SK-N-SH (cell line): ENCODE data around the gene PRICKLE4.

Experiments used
- EZH2phosphoT487 ChIP-seq: fragments of 200-600 bp; sonication (generic); IDR thresholded peaks from 2 replicates; pipeline ENCODE4 v1.6.1; 2017; ENCODE audit warnings: low read depth, mixed run types, mild to moderate bottlenecking, antibody characterized with exemption, moderate library complexity, borderline replicate concordance
- FOXJ3 ChIP-seq: sonication (generic); formaldehyde crosslinking; IDR thresholded peaks from 2 replicates; pipeline ENCODE4 v1.5.1; 2020; ENCODE audit warnings: mild to moderate bottlenecking, missing genetic modification reagents
- FOXM1 ChIP-seq: IDR thresholded peaks from 2 replicates; pipeline ENCODE4 v1.4.0; 2012; ENCODE audit warnings: low read depth, mild to moderate bottlenecking
- GABPA ChIP-seq: IDR thresholded peaks from 2 replicates; pipeline ENCODE4 v1.4.0; 2012; ENCODE audit warnings: low read depth, mild to moderate bottlenecking
- MXI1 ChIP-seq: IDR thresholded peaks from 2 replicates; pipeline ENCODE4 v1.6.1; 2012; ENCODE audit warnings: mild to moderate bottlenecking, low read depth, low read length, improper control_type of control experiment
- POLR2AphosphoS5 ChIP-seq: IDR thresholded peaks from 2 replicates; pipeline ENCODE4 v1.6.1; 2012; ENCODE audit warnings: low read depth, low read length
- RAD21 ChIP-seq: IDR thresholded peaks from 2 replicates; pipeline ENCODE4 v1.6.1; 2012; ENCODE audit warnings: mild to moderate bottlenecking, low read length
- RFX5 ChIP-seq: IDR thresholded peaks from 2 replicates; pipeline ENCODE4 v1.6.1; 2012; ENCODE audit warnings: mild to moderate bottlenecking, improper control_type of control experiment, low read length
- TAF1 ChIP-seq: IDR thresholded peaks from 2 replicates; pipeline ENCODE4 v1.6.1; 2012; ENCODE audit warnings: low read depth, mild to moderate bottlenecking, low read length, moderate library complexity, borderline replicate concordance
- YY1 ChIP-seq: IDR thresholded peaks from 2 replicates; pipeline ENCODE4 v1.4.0; 2012; ENCODE audit warnings: low read depth, mild to moderate bottlenecking
- TF ChIP-seq, protein P1 (sequence below): fragments of 200-600 bp; sonication (generic); IDR thresholded peaks from 2 replicates; pipeline ENCODE4 v1.6.1; 2017; ENCODE audit warnings: antibody characterized with exemption, mild to moderate bottlenecking, moderate library complexity
- TF ChIP-seq, protein P2 (sequence below): IDR thresholded peaks from 2 replicates; pipeline ENCODE4 v1.6.1; 2012; ENCODE audit warnings: mild to moderate bottlenecking, low read depth, low read length, moderate library complexity

DNA sequence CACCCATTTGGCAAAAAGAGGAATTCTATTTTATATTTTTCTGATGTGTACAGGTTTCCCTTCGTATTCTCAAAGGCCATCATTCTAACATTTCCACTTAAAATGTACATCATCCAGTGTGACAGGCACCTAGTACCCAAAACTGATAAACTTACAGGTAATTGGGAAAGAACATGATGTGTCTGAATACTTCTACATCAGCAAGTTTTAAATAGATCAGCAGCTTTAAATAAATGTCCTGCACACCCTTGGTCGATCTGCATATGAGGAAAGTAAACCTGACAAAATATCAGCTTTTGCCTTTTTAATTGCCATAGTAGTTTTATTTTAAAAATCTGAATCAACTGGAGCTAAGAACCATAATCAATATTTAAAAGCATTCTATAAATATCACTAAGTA is 33.4 kb downstream of the PRICKLE4 start:
- TF ChIP-seq, protein P1, sequence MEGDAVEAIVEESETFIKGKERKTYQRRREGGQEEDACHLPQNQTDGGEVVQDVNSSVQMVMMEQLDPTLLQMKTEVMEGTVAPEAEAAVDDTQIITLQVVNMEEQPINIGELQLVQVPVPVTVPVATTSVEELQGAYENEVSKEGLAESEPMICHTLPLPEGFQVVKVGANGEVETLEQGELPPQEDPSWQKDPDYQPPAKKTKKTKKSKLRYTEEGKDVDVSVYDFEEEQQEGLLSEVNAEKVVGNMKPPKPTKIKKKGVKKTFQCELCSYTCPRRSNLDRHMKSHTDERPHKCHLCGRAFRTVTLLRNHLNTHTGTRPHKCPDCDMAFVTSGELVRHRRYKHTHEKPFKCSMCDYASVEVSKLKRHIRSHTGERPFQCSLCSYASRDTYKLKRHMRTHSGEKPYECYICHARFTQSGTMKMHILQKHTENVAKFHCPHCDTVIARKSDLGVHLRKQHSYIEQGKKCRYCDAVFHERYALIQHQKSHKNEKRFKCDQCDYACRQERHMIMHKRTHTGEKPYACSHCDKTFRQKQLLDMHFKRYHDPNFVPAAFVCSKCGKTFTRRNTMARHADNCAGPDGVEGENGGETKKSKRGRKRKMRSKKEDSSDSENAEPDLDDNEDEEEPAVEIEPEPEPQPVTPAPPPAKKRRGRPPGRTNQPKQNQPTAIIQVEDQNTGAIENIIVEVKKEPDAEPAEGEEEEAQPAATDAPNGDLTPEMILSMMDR = no peak
- TF ChIP-seq POLR2AphosphoS5 (no peak), TAF1 (no peak), RFX5 (no peak), MXI1 (no peak), GABPA (no peak), RAD21 (no peak), FOXJ3 (CRISPR knock-in tag) (no peak), YY1 (no peak), EZH2phosphoT487 (no peak), FOXM1 (no peak)
- TF ChIP-seq, protein P2, sequence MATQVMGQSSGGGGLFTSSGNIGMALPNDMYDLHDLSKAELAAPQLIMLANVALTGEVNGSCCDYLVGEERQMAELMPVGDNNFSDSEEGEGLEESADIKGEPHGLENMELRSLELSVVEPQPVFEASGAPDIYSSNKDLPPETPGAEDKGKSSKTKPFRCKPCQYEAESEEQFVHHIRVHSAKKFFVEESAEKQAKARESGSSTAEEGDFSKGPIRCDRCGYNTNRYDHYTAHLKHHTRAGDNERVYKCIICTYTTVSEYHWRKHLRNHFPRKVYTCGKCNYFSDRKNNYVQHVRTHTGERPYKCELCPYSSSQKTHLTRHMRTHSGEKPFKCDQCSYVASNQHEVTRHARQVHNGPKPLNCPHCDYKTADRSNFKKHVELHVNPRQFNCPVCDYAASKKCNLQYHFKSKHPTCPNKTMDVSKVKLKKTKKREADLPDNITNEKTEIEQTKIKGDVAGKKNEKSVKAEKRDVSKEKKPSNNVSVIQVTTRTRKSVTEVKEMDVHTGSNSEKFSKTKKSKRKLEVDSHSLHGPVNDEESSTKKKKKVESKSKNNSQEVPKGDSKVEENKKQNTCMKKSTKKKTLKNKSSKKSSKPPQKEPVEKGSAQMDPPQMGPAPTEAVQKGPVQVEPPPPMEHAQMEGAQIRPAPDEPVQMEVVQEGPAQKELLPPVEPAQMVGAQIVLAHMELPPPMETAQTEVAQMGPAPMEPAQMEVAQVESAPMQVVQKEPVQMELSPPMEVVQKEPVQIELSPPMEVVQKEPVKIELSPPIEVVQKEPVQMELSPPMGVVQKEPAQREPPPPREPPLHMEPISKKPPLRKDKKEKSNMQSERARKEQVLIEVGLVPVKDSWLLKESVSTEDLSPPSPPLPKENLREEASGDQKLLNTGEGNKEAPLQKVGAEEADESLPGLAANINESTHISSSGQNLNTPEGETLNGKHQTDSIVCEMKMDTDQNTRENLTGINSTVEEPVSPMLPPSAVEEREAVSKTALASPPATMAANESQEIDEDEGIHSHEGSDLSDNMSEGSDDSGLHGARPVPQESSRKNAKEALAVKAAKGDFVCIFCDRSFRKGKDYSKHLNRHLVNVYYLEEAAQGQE = no peak
